ENCODE results near the gene ZNF81.
"Not testable (repeated sequence)": the region's sequence is repeated elsewhere in the genome, so short reads cannot be mapped to it uniquely, and the experiment has no call there.

GRCh38 chrX:47850389-47850788 lies 13.7 kb downstream of the ZNF81 start:
- not testable (repeated sequence) for TF ChIP-seq CTCF (conservative IDR thresholded peaks at IDR 0.05 in 1 of 2, IDR thresholded peaks at IDR 0.05 in 1 of 2; ENCODE audit: low read depth in 1 of 2, low read length in 2 of 2); EZH2 (IDR thresholded peaks at IDR 0.05; ENCODE audit: low read length, missing control alignments)

Measured in fibroblast of lung (primary cell).